Transverse colon (tissue), 3 donors: ENCODE data around the gene HDAC4.

ENCODE experiments used
- CTCF ChIP-seq, 5 experiments: fragments of 200-600 bp in 3 of 5; fragments of 450-650 bp in 2 of 5; sonication (generic) in 3 of 5; IDR thresholded peaks; 1 replicate in 2 of 5; 2 replicates in 3 of 5; pipeline ENCODE4 v1.5.1; 2016 to 2017; ENCODE audit warnings: antibody characterized with exemption in 5 of 5, inconsistent platforms in 3 of 5, mild to moderate bottlenecking in 2 of 5, moderate library complexity in 1 of 5
- POLR2A ChIP-seq: fragments of 450-650 bp; IDR thresholded peaks from one replicate; pipeline ENCODE4 v1.6.1; 2016; ENCODE audit warnings: antibody characterized with exemption, mild to moderate bottlenecking, moderate library complexity

DNA sequence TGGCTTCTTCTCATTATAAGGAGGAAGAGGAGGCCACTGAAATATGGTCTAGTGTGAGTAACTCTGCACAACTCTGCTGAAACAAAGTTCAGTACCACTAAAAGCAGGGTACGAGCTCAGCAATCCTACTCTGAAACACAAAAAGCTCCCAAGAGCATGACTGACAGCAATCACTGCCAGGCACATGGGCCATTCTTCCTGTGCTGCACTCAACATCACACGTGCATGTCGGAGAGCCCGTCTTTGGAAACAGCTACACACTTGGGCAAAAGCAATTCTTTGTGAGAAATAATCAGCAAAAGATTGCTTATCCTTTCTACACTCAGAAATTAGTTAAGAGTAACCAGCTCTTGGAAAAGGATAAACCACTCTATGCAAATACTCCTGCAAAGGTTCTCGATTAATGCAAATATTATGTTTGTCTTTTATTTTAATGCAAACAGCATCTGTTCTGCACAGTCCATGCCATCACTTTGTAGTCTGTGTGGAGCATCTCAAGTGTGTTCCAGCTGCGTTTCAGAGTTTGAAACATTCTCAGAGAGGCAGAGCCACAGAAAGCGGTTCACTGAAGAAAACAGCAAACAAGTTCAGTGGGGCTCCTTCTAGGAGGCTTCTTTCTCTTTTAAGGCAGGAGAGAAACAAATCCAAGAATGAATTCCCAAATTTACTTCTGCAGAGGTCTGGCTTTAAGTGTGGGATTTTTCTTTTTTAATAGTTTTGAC lies 145.0 kb downstream of the HDAC4 start:
- TF ChIP-seq POLR2A (no peak), CTCF (IDR thresholded peaks at IDR 0.05) (no peak)
